CD4-positive, CD25-positive, alpha-beta regulatory T cell (primary cell): Measurements from ENCODE around the gene ZNF679. TPM values are rescaled to one million over a fixed set of nuclear protein-coding genes. Genes with fewer than 3 reads are reported as not detected.
"Not testable (repeated sequence)": the region's sequence is repeated elsewhere in the genome, so short reads cannot be mapped to it uniquely, and the experiment has no call there.

ENCODE experiments used
- ATAC-seq, 2 donors: fragments of 150-1000 bp; cut with Tn5 transposase; one replicate each; pipeline ENCODE4 v1.10.0; 2021; ENCODE audit warnings: low read depth in 2 of 2, moderate number of reproducible peaks in 2 of 2, moderate library complexity in 1 of 2
- DNase-seq, 3 donors: peaks; one replicate each; pipeline versions ENCODE4 v3.0.0 to v3.0.0-alpha.2; 2012 to 2022; ENCODE audit warnings: mixed read lengths in 1 of 3
- H3K27ac ChIP-seq: one replicate; pipeline ENCODE4 v1.7.0; 2013; ENCODE audit warnings: mild to moderate bottlenecking, low read length; ENCODE audit not compliant: insufficient read depth, poor library complexity, severe bottlenecking
- H3K27me3 ChIP-seq: one replicate; pipeline ENCODE4 v1.7.0; 2013; ENCODE audit warnings: low read length; ENCODE audit not compliant: control insufficient read depth, insufficient read depth
- H3K36me3 ChIP-seq: one replicate; pipeline ENCODE4 v1.7.0; 2013; ENCODE audit warnings: mild to moderate bottlenecking, low read length, moderate library complexity; ENCODE audit not compliant: control insufficient read depth, insufficient read depth
- H3K4me1 ChIP-seq: 2 replicates; pipeline ENCODE4 v1.7.0; 2013; ENCODE audit warnings: mild to moderate bottlenecking, low read length; ENCODE audit not compliant: insufficient read depth, control insufficient read depth, poor library complexity, severe bottlenecking
- H3K4me3 ChIP-seq: one replicate; pipeline ENCODE4 v1.7.0; 2013; ENCODE audit warnings: low read depth, mild to moderate bottlenecking, low read length, moderate library complexity
- H3K9me3 ChIP-seq, 2 experiments: 1 replicate in 1 of 2; 2 replicates in 1 of 2; pipeline ENCODE4 v1.7.0; 2013; ENCODE audit warnings: low read length in 2 of 2, mild to moderate bottlenecking in 1 of 2, moderate library complexity in 1 of 2; ENCODE audit not compliant: control insufficient read depth in 2 of 2
- H3K27ac Mint-ChIP-seq, 3 donors: one replicate each; pipeline ENCODE4 v1.8.0; 2020 to 2022; ENCODE audit warnings: mild to moderate bottlenecking in 3 of 3, mixed read lengths in 3 of 3, moderate library complexity in 2 of 3
- H3K27me3 Mint-ChIP-seq: one replicate; pipeline ENCODE4 v1.8.0; 2022; ENCODE audit warnings: mild to moderate bottlenecking, mixed read lengths
- H3K36me3 Mint-ChIP-seq: one replicate; pipeline ENCODE4 v1.8.0; 2020; ENCODE audit warnings: mixed read lengths
- H3K4me1 Mint-ChIP-seq, 4 donors: one replicate each; pipeline ENCODE4 v1.8.0; 2020 to 2022; ENCODE audit warnings: mixed read lengths in 4 of 4, mild to moderate bottlenecking in 1 of 4
- H3K4me3 Mint-ChIP-seq, 4 donors: one replicate each; pipeline ENCODE4 v1.8.0; 2020 to 2022; ENCODE audit warnings: mild to moderate bottlenecking in 4 of 4, mixed read lengths in 4 of 4, moderate library complexity in 3 of 4
- H3K9me3 Mint-ChIP-seq, 7 donors: one replicate each; pipeline ENCODE4 v1.8.0; 2020 to 2022; ENCODE audit warnings: mixed read lengths in 7 of 7, mild to moderate bottlenecking in 3 of 7, moderate library complexity in 2 of 7
- polyA plus RNA-seq, 4 donors: library from polyadenylated mRNA; unstranded; fragments of 300-500 nt; fragmentation: Illumina TruSeq; gene quantifications; one replicate each; pipeline ENCODE4 v1.2.3, GENCODE V29; 2021
- total RNA-seq: library from RNA; stranded (reverse); gene quantifications from one replicate; pipeline ENCODE4 v1.2.3, GENCODE V29; 2022

The ZNF679 gene
- total and polyA plus RNA-seq, 5 donors from 2014 or later: not detected

DNA sequence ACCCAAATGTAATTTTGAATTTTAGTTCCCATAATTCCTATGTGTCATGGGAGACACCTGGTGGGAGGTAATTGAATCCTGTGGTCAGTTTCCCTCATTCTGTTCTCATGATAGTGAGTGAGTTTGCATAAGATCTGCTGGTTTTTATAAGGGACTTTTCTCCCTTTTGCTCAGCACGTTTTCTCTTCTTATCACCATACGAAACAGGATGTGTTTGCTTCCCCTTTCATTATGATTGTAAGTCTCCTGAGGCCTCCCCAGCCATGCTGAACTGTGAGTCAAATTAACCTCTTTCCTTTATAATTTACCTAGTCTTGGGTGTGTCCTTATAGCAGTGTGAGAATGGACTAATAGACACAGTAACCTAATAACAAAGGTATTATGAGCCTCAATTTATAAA, 49.4 kb downstream of the ZNF679 start:
- H3K9me3 Mint-ChIP-seq: peaks cover 0 to 22% (median 3%) of the 10 kb centered on the region in 7 donors
- ATAC-seq (no peak), DNase-seq (no peak)
- H3K36me3 Mint-ChIP-seq: no peaks in the 10 kb centered on the region
- H3K27me3 Mint-ChIP-seq: no peaks in the 10 kb centered on the region
- H3K27ac ChIP-seq: no peak overlapping the region
- H3K4me1 ChIP-seq: no peaks in the 10 kb centered on the region
- no peaks in the 10 kb centered on the region for H3K27me3 ChIP-seq
- no peaks in the 10 kb centered on the region for H3K36me3 ChIP-seq
- H3K4me3 Mint-ChIP-seq: no peak overlapping the region
- no peak overlapping the region for H3K4me3 ChIP-seq
- H3K27ac Mint-ChIP-seq: no peak overlapping the region
- peaks cover under 1 to 7% of the 10 kb centered on the region in 2 experiments for H3K9me3 ChIP-seq
- no peaks in the 10 kb centered on the region for H3K4me1 Mint-ChIP-seq

- DNase-seq: no peak
- H3K4me3 ChIP-seq: no peak overlapping the region
- no peak overlapping the region for H3K27ac ChIP-seq
- no peaks in the 10 kb centered on the region for H3K27me3 ChIP-seq
- no peaks in the 10 kb centered on the region for H3K9me3 ChIP-seq
- no peak for ATAC-seq
- no peaks in the 10 kb centered on the region for H3K27me3 Mint-ChIP-seq
- no peaks in the 10 kb centered on the region for H3K36me3 Mint-ChIP-seq
- H3K4me3 Mint-ChIP-seq: no peak overlapping the region
- peak overlapping the region in 2 of 3 donors; percentile 23 to 53 for H3K27ac Mint-ChIP-seq
- no peaks in the 10 kb centered on the region for H3K36me3 ChIP-seq
- no peaks in the 10 kb centered on the region for H3K4me1 Mint-ChIP-seq
- H3K4me1 ChIP-seq: no peaks in the 10 kb centered on the region
- H3K9me3 Mint-ChIP-seq: peaks cover 0 to 3% (median 0%) of the 10 kb centered on the region in 7 donors
Measured at GRCh38 chr7:64294701-64295420, 66.6 kb downstream of the ZNF679 start.

DNA sequence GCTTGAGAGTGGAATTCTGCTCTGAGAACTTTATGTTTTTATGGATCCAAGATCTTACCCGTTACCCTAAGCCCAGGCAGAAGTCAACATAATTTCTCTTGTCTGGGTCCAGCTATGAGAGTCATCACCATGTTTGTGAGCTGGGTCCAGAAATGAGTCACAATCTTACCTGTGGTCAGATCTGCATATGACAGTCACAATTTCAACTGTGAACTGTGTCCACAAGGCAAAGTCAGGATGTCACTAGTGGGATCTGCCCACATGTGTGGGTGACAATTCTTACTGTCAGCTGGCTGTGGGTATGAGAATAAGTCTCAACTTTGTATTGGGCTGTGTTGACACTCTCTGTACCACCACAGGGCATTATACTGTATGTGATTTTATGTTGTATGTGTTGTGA, 69.1 kb downstream of the ZNF679 start:
- not testable (repeated sequence) for H3K9me3 Mint-ChIP-seq, H3K27ac ChIP-seq, H3K4me1 ChIP-seq, ATAC-seq, H3K27me3 Mint-ChIP-seq, DNase-seq, H3K4me3 Mint-ChIP-seq, H3K27me3 ChIP-seq, H3K36me3 Mint-ChIP-seq, H3K27ac Mint-ChIP-seq, H3K36me3 ChIP-seq, H3K9me3 ChIP-seq, H3K4me3 ChIP-seq, H3K4me1 Mint-ChIP-seq

DNA sequence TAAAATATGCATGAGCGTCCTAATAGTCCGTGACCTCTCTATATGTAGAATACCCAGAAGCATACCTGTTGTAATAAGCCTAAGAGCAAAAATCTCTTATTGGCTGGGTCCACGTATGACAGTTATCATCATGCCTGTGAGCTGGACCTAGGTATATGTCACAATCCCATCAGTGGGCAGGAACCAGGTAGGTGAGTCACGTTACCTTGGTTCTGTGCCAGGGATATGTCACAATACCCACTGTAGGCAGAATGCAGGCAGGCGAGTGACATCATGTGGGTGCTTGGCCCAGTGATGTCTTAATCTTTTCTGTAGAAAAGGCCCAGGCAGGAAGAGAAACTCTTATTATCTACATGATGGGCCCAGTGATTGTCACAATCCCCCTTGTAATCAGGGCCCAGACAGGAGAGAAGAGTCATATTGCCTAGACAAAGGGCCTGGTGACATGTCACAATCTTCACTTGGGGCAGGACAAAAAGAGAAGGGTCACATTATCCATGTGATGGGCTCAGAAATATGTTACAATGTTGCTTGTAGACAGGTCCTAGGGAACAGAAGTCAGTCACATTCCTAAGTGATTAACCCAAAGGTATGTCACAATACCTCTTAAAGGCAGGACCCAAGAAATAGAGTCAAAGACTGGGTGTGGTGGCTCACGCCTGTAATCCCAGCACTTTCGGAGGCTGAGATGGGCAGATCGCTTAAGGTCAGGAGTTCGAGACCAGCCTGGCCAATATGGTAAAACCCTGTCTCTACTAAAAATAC, 72.5 kb downstream of the ZNF679 start:
- no peaks in the 10 kb centered on the region for H3K9me3 ChIP-seq

DNA sequence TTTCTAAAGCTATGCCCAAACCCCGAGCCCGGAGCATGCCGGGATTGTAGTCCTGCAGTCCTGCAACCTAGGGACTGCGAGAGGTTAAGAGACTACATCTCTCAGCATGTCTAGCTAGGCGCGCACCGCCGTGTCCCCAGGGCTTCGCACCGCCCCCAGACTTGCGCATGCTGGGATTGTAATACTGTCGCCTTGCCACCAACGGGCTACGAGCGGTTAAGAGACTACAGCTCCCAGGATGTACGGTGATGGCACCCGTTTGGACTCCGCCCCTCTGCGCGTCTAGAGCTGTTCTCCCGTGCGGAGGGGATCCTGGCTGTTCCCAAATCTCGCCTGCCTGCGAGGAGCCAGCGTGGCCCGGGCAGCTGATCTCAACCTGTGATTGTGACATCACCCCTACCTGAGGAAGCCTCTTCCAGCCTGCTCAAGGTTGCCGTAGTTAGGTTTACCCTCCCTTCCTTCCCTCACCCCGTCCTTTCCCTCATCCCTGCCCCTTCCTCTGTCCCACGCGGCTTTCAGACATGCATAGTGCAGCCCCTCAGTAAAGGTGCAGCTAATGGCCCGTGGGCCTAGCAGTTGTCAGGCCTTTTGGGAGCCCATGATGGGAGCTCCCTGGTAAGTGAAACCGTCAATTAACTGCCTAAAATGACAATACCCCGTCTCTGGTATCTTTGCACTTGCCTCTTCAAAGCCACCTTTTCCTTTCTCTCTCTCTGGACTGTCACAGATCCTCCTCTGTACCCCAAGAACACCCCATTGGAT, 79.2 kb downstream of the ZNF679 start:
- Histone ChIP-seq H3K36me3 (no peaks in the 10 kb centered on the region), H3K27me3 (no peaks in the 10 kb centered on the region), H3K27ac (peak overlapping the region; percentile 82), H3K4me1 (peaks cover 16% of the 10 kb centered on the region), H3K4me3 (peak overlapping the region; percentile 89), H3K9me3 (no peaks in the 10 kb centered on the region)
- Mint-ChIP-seq H3K4me3 (peak overlapping the region; percentile 94 to 100 (median 96)), H3K9me3 (peaks cover 0 to 2% (median 0%) of the 10 kb centered on the region in 7 donors), H3K4me1 (peaks cover 5 to 28% (median 13%) of the 10 kb centered on the region in 4 donors), H3K27ac (peak overlapping the region; percentile 95 to 100 (median 99)), H3K36me3 (no peaks in the 10 kb centered on the region), H3K27me3 (no peaks in the 10 kb centered on the region)
- ATAC-seq (peak; percentile 99 to 100), DNase-seq (peak; percentile 88 to 97 (median 93))

More for the DNA sequence above, 72.5 kb downstream of the ZNF679 start:
- Histone ChIP-seq H3K4me3 (no peak overlapping the region), H3K27me3 (no peaks in the 10 kb centered on the region), H3K4me1 (no peaks in the 10 kb centered on the region), H3K27ac (no peak overlapping the region), H3K36me3 (no peaks in the 10 kb centered on the region)
- DNase-seq: no peak
- H3K36me3 Mint-ChIP-seq: no peaks in the 10 kb centered on the region
- H3K4me3 Mint-ChIP-seq: no peak overlapping the region
- no peak for ATAC-seq
- no peak overlapping the region for H3K27ac Mint-ChIP-seq
- no peaks in the 10 kb centered on the region for H3K27me3 Mint-ChIP-seq
- H3K9me3 Mint-ChIP-seq: peaks cover 0 to 6% (median 0%) of the 10 kb centered on the region in 7 donors
- peaks cover 0 to under 1% (median 0%) of the 10 kb centered on the region in 4 donors for H3K4me1 Mint-ChIP-seq

DNA sequence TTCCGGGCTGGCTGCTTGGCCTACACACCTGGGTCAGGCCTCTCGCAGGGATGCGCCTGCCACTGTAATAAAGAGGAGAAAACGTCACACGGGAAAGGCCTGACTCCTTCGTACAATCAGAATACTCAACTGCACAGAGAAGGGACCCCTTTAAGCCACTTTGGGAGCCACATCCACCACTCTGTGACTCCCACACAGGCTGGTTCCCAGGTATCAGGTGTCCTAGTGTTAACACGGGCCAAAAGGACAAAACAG, 79.7 kb downstream of the ZNF679 start:
- Mint-ChIP-seq H3K27me3 (no peaks in the 10 kb centered on the region), H3K36me3 (no peaks in the 10 kb centered on the region), H3K4me1 (peaks cover 5 to 32% (median 13%) of the 10 kb centered on the region in 4 donors), H3K27ac (peak overlapping the region; percentile 95 to 100 (median 99)), H3K4me3 (peak overlapping the region; percentile 94 to 100 (median 96)), H3K9me3 (peaks cover 0 to 2% (median 0%) of the 10 kb centered on the region in 7 donors)
- H3K4me1 ChIP-seq: peaks cover 16% of the 10 kb centered on the region
- H3K9me3 ChIP-seq: no peaks in the 10 kb centered on the region
- H3K36me3 ChIP-seq: no peaks in the 10 kb centered on the region
- DNase-seq (no peak), ATAC-seq (no peak)
- no peaks in the 10 kb centered on the region for H3K27me3 ChIP-seq
- H3K27ac ChIP-seq: peak overlapping the region; percentile 82
- peak overlapping the region; percentile 89 for H3K4me3 ChIP-seq

DNA sequence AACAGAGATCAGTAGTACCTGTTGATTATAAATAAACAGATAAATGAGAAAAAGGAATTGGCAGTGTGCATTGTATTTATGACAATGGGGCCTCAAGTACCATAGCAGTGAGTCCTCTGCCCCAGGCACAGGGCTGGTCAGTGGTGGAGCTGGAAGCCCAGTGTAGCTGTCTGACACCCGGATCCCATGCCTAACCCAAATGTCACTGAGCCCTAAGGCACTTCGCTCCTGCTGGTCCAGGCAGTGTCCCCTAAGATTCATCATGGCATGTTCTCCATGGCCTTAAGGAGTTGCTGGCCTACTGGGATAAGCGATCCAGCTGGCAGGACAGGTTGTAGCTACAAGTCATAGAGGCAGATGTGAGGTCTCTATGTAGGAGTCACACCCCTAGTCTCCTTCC, 82.2 kb downstream of the ZNF679 start:
- H3K27ac Mint-ChIP-seq: no peak overlapping the region
- Histone ChIP-seq H3K9me3 (no peaks in the 10 kb centered on the region), H3K27me3 (no peaks in the 10 kb centered on the region), H3K4me1 (peaks cover 33% of the 10 kb centered on the region), H3K36me3 (no peaks in the 10 kb centered on the region), H3K27ac (no peak overlapping the region), H3K4me3 (no peak overlapping the region)
- no peaks in the 10 kb centered on the region for H3K36me3 Mint-ChIP-seq
- DNase-seq (no peak), ATAC-seq (no peak)
- H3K27me3 Mint-ChIP-seq: no peaks in the 10 kb centered on the region
- peak overlapping the region in 1 of 4 donors; percentile 38 for H3K4me3 Mint-ChIP-seq
- peaks cover 0 to 1% (median 0%) of the 10 kb centered on the region in 7 donors for H3K9me3 Mint-ChIP-seq
- H3K4me1 Mint-ChIP-seq: peaks cover 11 to 56% (median 31%) of the 10 kb centered on the region in 4 donors
